Neural progenitor cell (in vitro differentiated cells): ENCODE data around the gene SFTPD.

Experiments
- EZH2 ChIP-seq: fragments of 200-600 bp; sonication (generic); IDR thresholded peaks from 2 replicates; pipeline ENCODE4 v1.6.1; 2017; ENCODE audit warnings: antibody characterized with exemption, mild to moderate bottlenecking, moderate library complexity
- TF ChIP-seq, protein P1 (sequence below): fragments of 200-600 bp; sonication (generic); IDR thresholded peaks from 2 replicates; pipeline ENCODE4 v1.5.1; 2017; ENCODE audit warnings: antibody characterized with exemption, mild to moderate bottlenecking

DNA sequence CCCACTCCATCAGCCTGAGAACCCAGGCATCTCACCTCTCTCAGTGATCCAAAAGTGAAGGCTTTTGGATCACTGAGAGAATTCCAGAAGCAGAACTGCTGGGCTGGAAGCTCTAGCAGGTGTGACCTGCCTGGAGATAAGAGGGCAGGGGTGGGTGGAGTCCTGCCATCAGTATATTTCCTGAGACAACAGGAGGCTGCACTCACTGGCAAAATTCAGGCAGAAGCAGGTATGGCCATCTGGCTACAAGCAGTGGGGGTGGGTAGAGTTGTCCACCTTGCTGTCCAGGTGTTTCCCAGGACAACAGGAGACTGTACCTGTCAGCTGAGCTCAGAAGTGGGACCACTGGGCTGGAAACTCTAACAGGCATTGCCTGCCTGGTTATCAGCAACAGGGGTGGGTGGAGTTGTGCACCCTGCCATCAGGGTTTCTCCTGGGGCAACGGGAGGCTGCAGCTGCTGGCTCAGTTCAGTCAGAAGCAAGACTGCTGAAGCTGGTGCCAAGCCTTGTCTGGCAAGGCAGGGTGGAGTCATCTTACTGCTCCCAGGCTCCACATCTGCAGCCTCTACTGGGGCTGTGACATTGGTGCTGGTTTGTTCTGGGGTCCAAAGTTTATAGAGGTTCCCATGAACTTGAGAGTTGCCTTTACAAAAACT is 47.2 kb upstream of the SFTPD start:
- TF ChIP-seq, protein P1, sequence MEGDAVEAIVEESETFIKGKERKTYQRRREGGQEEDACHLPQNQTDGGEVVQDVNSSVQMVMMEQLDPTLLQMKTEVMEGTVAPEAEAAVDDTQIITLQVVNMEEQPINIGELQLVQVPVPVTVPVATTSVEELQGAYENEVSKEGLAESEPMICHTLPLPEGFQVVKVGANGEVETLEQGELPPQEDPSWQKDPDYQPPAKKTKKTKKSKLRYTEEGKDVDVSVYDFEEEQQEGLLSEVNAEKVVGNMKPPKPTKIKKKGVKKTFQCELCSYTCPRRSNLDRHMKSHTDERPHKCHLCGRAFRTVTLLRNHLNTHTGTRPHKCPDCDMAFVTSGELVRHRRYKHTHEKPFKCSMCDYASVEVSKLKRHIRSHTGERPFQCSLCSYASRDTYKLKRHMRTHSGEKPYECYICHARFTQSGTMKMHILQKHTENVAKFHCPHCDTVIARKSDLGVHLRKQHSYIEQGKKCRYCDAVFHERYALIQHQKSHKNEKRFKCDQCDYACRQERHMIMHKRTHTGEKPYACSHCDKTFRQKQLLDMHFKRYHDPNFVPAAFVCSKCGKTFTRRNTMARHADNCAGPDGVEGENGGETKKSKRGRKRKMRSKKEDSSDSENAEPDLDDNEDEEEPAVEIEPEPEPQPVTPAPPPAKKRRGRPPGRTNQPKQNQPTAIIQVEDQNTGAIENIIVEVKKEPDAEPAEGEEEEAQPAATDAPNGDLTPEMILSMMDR: no peak
- no peak for TF ChIP-seq EZH2
